ENCODE results near the gene SSX2IP.

- no peak for TF ChIP-seq NFATC3 (IDR thresholded peaks at IDR 0.05)
- TF ChIP-seq MEIS2 (IDR thresholded peaks at IDR 0.05; ENCODE audit: partially characterized antibody) = no peak
- no peak for TF ChIP-seq FOXM1 (IDR thresholded peaks at IDR 0.05; ENCODE audit: low read depth)
- no peak for TF ChIP-seq FOXM1 (CRISPR knock-in tag; IDR thresholded peaks at IDR 0.05; ENCODE audit: low read depth)
- TF ChIP-seq RAD21 (CRISPR knock-in tag; conservative IDR thresholded peaks at IDR 0.05 in 1 of 2, IDR thresholded peaks at IDR 0.05 in 1 of 2) = no peak
- TF ChIP-seq GABPB2 (CRISPR knock-in tag; conservative IDR thresholded peaks at IDR 0.05) = no peak
- no peak for TF ChIP-seq FOSL1 (tag; conservative IDR thresholded peaks at IDR 0.05)
- no peak for TF ChIP-seq AFF4 (CRISPR knock-in tag; IDR thresholded peaks at IDR 0.05)
- no peak for TF ChIP-seq E2F4 (CRISPR knock-in tag; IDR thresholded peaks at IDR 0.05; ENCODE audit: low read depth)
- TF ChIP-seq ZBTB17 (CRISPR knock-in tag; IDR thresholded peaks at IDR 0.05) = no peak
- TF ChIP-seq HINFP (tag; conservative IDR thresholded peaks at IDR 0.05; ENCODE audit: low read depth) = no peak
- TF ChIP-seq USF2 (CRISPR knock-in tag; IDR thresholded peaks at IDR 0.05) = no peak
Observed at GRCh38 chr1:84687714-84688462, 2.4 kb downstream of the SSX2IP start.

All from K562 (cell line).